SK-N-MC (cell line): ENCODE data around the gene ALG9.

Experiments
- DNase-seq: peaks from one replicate; pipeline ENCODE4 v3.0.0-alpha.2; 2011; ENCODE audit warnings: low read depth, low spot score
- H3K27ac ChIP-seq: fragments of 200-600 bp; sonication (generic); 2 replicates; pipeline ENCODE4 v1.5.1; 2016; ENCODE audit warnings: mixed run types
- H3K36me3 ChIP-seq: fragments of 200-600 bp; sonication (generic); 2 replicates; pipeline ENCODE4 v1.6.1; 2017; ENCODE audit warnings: antibody characterized with exemption, low read length, mixed read lengths; ENCODE audit not compliant: insufficient read depth
- H3K4me3 ChIP-seq: fragments of 200-600 bp; sonication (generic); 2 replicates; pipeline ENCODE4 v1.5.1; 2016
- H3K9ac ChIP-seq: fragments of 200-600 bp; sonication (generic); 2 replicates; pipeline ENCODE4 v1.8.0; 2017; ENCODE audit warnings: mixed run types, mixed read lengths; ENCODE audit not compliant: insufficient read length
- H3K9me3 ChIP-seq: fragments of 200-600 bp; sonication (generic); 2 replicates; pipeline ENCODE4 v1.6.1; 2017; ENCODE audit warnings: low read depth, mild to moderate bottlenecking, antibody characterized with exemption, low read length, moderate library complexity, mixed read lengths
- EZH2 ChIP-seq: fragments of 200-600 bp; sonication (generic); IDR thresholded peaks from one replicate; pipeline ENCODE4 v1.6.1; 2017; ENCODE audit warnings: antibody characterized with exemption
- FOXP2 ChIP-seq: optimal IDR thresholded peaks from 2 replicates; pipeline ENCODE3; 2011; ENCODE audit warnings: mild to moderate bottlenecking, moderate library complexity; ENCODE audit not compliant: insufficient read depth; ENCODE audit errors: extremely low read length, control extremely low read depth
- POLR2AphosphoS5 ChIP-seq: IDR thresholded peaks from 2 replicates; pipeline ENCODE4 v1.6.1; 2012; ENCODE audit warnings: mild to moderate bottlenecking, low read depth, low read length, borderline replicate concordance

ALG9 gene

GRCh38 chr11:111801135-111801534 is 70.2 kb downstream of the ALG9 start:
- Histone ChIP-seq H3K9me3 (no peaks in the 10 kb centered on the region; the same call in 1 of the 2 replicates), H3K36me3 (peaks cover 18% of the 10 kb centered on the region), H3K9ac (no peak overlapping the region), H3K27ac (no peak overlapping the region), H3K4me3 (no peak overlapping the region)
- TF ChIP-seq FOXP2, result no peak
- TF ChIP-seq POLR2AphosphoS5, result no peak
- TF ChIP-seq EZH2, result no peak
- DNase-seq, result no peak

- H3K36me3 ChIP-seq, result peaks cover 13% of the 10 kb centered on the region
- no peak for DNase-seq
- H3K4me3 ChIP-seq, result no peak overlapping the region
- no peak overlapping the region for H3K27ac ChIP-seq
- TF ChIP-seq EZH2 (no peak), FOXP2 (no peak), POLR2AphosphoS5 (no peak)
- no peaks in the 10 kb centered on the region; the same call in 1 of the 2 replicates for H3K9me3 ChIP-seq
- no peak overlapping the region for H3K9ac ChIP-seq
These were observed 73.1 kb downstream of the ALG9 start for GRCh38 chr11:111798279-111798678.

GRCh38 chr11:111797145-111797581 is 74.2 kb downstream of the ALG9 start:
- Histone ChIP-seq H3K27ac (no peak overlapping the region; the same call in 1 of the 2 replicates), H3K9ac (no peak overlapping the region), H3K9me3 (no peaks in the 10 kb centered on the region; the same call in 1 of the 2 replicates), H3K36me3 (peaks cover 13% of the 10 kb centered on the region), H3K4me3 (no peak overlapping the region)
- TF ChIP-seq POLR2AphosphoS5 (no peak), EZH2 (no peak), FOXP2 (no peak)
- no peak for DNase-seq

GRCh38 chr11:111796696-111797095 is 74.7 kb downstream of the ALG9 start:
- TF ChIP-seq POLR2AphosphoS5, result no peak
- TF ChIP-seq EZH2, result no peak
- no peak for TF ChIP-seq FOXP2
- peak overlapping the region; percentile 27; the same call in 1 of the 2 replicates for H3K27ac ChIP-seq
- no peaks in the 10 kb centered on the region; the same call in 1 of the 2 replicates for H3K9me3 ChIP-seq
- no peak for DNase-seq
- peaks cover 13% of the 10 kb centered on the region for H3K36me3 ChIP-seq
- no peak overlapping the region for H3K9ac ChIP-seq
- H3K4me3 ChIP-seq, result no peak overlapping the region

DNA sequence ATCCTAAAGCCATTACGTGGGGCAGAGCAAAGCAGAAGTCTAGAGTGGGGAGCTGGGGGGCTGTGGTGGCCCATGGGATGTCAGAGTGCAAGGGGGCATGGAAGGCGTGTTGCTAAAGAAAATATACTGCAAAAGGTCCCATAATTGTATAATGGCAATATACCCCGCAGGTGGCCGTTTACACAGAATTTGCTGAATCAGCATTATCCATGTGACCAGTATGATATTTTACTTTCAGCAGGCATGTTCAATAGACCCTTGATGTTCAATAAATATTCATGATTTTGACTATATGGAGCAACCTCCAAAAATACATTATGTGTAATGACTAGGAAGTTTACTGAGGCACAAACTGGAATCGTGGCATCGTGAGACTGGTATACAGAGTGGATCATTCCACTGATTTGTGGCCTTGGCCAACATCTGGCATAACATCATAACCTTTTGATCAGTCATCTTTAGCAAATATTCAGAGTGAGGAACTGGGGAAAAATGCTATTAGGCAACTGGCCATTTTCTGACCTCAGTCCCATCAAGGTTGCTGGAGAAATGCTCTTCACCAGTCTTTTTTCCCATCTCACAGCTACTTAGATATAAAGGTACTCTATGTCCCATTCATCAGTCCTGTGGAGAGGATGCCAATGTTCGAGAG is 75.9 kb downstream of the ALG9 start:
- no peak for TF ChIP-seq FOXP2
- TF ChIP-seq POLR2AphosphoS5, result no peak
- no peak for TF ChIP-seq EZH2
- DNase-seq, result no peak
- H3K4me3 ChIP-seq, result no peak overlapping the region
- H3K36me3 ChIP-seq, result peaks cover 13% of the 10 kb centered on the region
- no peak overlapping the region for H3K27ac ChIP-seq
- H3K9me3 ChIP-seq, result no peaks in the 10 kb centered on the region; the same call in 1 of the 2 replicates
- no peak overlapping the region for H3K9ac ChIP-seq

DNA sequence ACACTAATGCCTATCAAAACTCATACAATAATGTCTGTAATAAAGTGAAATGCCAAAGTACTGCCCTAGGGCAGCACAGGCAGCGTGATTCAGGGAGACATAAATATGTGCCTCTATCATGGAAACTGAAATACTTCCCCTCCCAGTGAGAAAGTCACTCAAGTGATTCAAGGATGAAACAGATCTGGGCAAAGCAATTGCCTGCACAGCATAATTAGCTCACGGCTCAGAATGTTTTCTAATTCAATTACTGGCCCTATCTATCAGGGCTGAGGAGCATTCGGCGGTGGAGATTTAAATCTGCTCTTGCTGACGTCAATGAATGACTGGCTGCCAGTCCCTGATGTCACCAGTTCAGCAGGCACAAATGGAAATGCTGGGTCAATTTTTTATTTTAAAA is 77.5 kb downstream of the ALG9 start:
- Histone ChIP-seq H3K4me3 (0 out of 2 replicates have a peak overlapping the region, but pooled peaks have one; percentile 17), H3K9me3 (no peaks in the 10 kb centered on the region; the same call in 1 of the 2 replicates), H3K27ac (no peak overlapping the region; the same call in 1 of the 2 replicates), H3K36me3 (peaks cover 13% of the 10 kb centered on the region), H3K9ac (no peak overlapping the region)
- DNase-seq, result no peak
- TF ChIP-seq FOXP2 (no peak), EZH2 (no peak), POLR2AphosphoS5 (no peak)

DNA sequence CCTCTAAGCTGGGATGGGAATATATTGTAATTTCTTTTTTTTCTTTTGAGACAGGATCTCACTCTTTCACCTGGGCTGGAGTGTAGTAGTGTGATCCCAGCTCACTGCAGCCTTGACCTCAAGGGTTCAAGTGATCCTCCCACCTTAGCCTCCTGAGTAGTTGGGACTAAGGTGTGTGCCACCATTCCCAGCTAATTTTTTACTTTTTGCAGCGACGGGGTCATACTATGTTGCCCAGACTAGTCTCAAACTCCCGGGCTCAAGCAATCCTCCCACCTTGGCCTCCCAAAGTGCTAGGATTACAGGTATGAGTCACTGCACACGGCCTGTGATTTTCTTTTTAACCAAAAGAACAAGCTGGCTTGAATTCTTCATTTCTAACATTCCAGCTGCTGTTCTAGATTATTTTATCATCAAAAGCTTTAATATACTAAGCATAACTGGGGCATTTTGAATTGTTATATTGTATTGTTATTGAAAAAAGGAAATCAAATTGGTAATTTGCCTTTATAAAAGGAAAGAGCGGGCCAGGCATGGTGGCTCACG is 78.4 kb downstream of the ALG9 start:
- no peaks in the 10 kb centered on the region; the same call in 1 of the 2 replicates for H3K9me3 ChIP-seq
- H3K27ac ChIP-seq, result no peak overlapping the region
- H3K4me3 ChIP-seq, result no peak overlapping the region
- DNase-seq, result no peak
- H3K9ac ChIP-seq, result no peak overlapping the region
- no peak for TF ChIP-seq EZH2
- no peak for TF ChIP-seq POLR2AphosphoS5
- no peak for TF ChIP-seq FOXP2
- peaks cover 10% of the 10 kb centered on the region for H3K36me3 ChIP-seq

DNA sequence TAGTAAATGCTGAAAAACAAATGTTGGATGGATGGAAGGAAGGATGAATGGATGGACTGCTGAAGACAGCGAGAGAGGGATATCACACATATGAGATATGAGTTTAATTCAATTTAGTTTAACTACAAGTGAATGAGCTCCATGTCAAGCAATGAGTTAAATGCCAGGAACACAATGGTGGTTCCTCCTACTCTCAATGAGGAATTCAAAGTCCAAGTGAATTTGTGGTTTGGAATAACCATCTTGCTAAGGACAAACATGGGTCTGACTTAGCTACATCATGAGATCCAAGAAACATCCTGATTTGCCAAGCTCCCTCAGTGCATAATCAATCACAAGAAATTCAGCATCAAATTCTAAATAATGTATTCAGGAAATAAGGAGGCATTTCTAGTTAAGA is 79.1 kb downstream of the ALG9 start:
- H3K9ac ChIP-seq, result no peak overlapping the region
- peaks cover 3% of the 10 kb centered on the region for H3K36me3 ChIP-seq
- no peak for DNase-seq
- H3K4me3 ChIP-seq, result no peak overlapping the region
- no peaks in the 10 kb centered on the region; the same call in 1 of the 2 replicates for H3K9me3 ChIP-seq
- TF ChIP-seq EZH2 (no peak), FOXP2 (no peak), POLR2AphosphoS5 (no peak)
- no peak overlapping the region for H3K27ac ChIP-seq

GRCh38 chr11:111788464-111788863 is 82.9 kb downstream of the ALG9 start:
- peaks cover 13% of the 10 kb centered on the region for H3K36me3 ChIP-seq
- TF ChIP-seq FOXP2 (no peak), EZH2 (no peak), POLR2AphosphoS5 (no peak)
- H3K9ac ChIP-seq, result no peak overlapping the region
- no peak overlapping the region for H3K4me3 ChIP-seq
- DNase-seq, result no peak
- H3K27ac ChIP-seq, result no peak overlapping the region
- no peaks in the 10 kb centered on the region for H3K9me3 ChIP-seq
